Transverse colon (tissue), 4 donors: ENCODE data around the gene CACNA1I.

Experiments
- CTCF ChIP-seq, 5 experiments: fragments of 200-600 bp in 3 of 5; fragments of 450-650 bp in 2 of 5; sonication (generic) in 3 of 5; IDR thresholded peaks; 1 replicate in 2 of 5; 2 replicates in 3 of 5; pipeline ENCODE4 v1.5.1; 2016 to 2017; ENCODE audit warnings: antibody characterized with exemption in 5 of 5, inconsistent platforms in 3 of 5, mild to moderate bottlenecking in 2 of 5, moderate library complexity in 1 of 5
- EP300 ChIP-seq: sonication (generic); formaldehyde crosslinking; IDR thresholded peaks from one replicate; pipeline ENCODE4 v1.6.1; 2017; ENCODE audit warnings: antibody characterized with exemption, low read depth
- POLR2A ChIP-seq: fragments of 450-650 bp; IDR thresholded peaks from one replicate; pipeline ENCODE4 v1.6.1; 2016; ENCODE audit warnings: antibody characterized with exemption, mild to moderate bottlenecking, moderate library complexity
- POLR2AphosphoS5 ChIP-seq, 3 donors: sonication (generic); formaldehyde crosslinking; IDR thresholded peaks; one replicate each; pipeline ENCODE4 v1.6.1; 2016; ENCODE audit warnings: antibody characterized with exemption in 3 of 3

DNA sequence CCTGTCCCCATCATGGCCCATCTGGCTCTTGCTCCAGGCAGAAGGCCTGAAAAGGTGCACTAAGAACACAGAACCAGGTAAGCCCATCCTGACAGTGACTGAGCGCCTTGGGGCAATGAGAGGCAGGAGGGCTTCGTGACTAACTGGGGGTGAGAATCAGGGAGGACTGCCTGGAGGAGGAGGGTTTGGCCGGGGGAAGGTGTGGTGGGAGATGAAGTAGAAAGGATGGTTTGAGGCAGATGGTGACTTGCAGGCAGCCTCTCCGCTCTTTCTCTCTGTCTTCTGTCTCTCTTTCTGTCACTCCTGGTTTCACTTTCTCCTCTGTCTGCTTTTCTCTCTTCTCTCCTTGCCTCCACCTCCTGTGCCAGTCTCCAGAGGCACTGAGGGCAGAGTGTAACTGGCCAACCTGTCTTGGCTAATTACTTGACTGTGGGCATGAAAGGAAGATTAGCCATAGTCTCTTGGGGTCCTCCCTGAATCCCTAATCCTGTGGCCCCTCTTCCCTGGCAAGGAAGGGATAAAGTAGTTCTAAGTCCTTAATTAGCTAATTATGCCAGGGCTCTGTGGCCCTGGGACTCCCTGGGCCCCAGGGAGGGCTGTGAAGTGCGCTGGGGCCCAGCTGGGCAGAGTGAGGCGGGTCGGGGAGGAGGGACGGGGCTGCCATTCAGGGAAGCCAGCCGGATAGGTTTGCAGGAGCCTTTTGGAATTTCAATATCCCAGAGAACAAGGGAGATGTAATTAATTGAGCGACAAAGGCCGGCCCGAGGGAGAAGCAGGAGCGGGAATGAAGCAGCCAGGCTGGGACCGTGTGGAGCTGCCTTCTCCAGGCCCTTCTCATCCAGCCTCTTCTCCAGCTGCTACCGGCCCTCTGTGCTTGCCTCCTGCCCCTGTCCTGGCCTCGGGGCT is 61.1 kb downstream of the CACNA1I start:
- no peak for TF ChIP-seq CTCF (IDR thresholded peaks at IDR 0.05)
- TF ChIP-seq POLR2A: no peak
- no peak for TF ChIP-seq POLR2AphosphoS5 (IDR thresholded peaks at IDR 0.05)
- TF ChIP-seq EP300: no peak
